ENCODE measurements around the gene SMAD3.

- no peak for TF ChIP-seq EZH2 (IDR thresholded peaks at IDR 0.05)
- TF ChIP-seq, protein P1, sequence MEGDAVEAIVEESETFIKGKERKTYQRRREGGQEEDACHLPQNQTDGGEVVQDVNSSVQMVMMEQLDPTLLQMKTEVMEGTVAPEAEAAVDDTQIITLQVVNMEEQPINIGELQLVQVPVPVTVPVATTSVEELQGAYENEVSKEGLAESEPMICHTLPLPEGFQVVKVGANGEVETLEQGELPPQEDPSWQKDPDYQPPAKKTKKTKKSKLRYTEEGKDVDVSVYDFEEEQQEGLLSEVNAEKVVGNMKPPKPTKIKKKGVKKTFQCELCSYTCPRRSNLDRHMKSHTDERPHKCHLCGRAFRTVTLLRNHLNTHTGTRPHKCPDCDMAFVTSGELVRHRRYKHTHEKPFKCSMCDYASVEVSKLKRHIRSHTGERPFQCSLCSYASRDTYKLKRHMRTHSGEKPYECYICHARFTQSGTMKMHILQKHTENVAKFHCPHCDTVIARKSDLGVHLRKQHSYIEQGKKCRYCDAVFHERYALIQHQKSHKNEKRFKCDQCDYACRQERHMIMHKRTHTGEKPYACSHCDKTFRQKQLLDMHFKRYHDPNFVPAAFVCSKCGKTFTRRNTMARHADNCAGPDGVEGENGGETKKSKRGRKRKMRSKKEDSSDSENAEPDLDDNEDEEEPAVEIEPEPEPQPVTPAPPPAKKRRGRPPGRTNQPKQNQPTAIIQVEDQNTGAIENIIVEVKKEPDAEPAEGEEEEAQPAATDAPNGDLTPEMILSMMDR (IDR thresholded peaks at IDR 0.05), result no peak
- TF ChIP-seq EZH2phosphoT487 (IDR thresholded peaks at IDR 0.05), result no peak
These were observed 129.9 kb downstream of the SMAD3 start for GRCh38 chr15:67195305-67195704.
